ENCODE results near the gene LARP1B.
"Not testable (repeated sequence)": the region's sequence is repeated elsewhere in the genome, so short reads cannot be mapped to it uniquely, and the experiment has no call there.

The LARP1B gene

DNA sequence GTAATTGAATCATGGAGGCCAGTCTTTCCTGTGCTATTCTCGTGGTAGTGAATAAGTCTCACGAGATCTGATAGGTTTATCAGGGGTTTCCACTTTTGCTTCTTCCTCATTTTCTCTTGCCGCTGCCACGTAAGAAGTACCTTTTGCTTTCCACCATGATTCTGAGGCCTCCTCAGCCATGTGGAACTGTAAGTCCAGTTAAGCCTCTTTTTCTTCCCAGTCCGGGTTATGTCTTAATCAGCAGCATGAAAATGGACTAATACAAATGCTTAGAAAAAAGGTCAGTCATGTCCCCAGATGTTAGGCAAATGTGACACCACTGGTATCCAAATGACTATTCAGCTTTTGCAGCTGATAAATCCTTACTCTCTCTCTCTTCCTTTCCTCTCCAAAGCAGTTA is 184.3 kb downstream of the LARP1B start:
- not testable (repeated sequence) for H3K27ac ChIP-seq (ENCODE audit: low read depth, low read length, severe bottlenecking); H3K4me1 ChIP-seq (ENCODE audit: control insufficient read depth, insufficient read depth, low read length, poor library complexity, severe bottlenecking); H3K4me3 ChIP-seq (ENCODE audit: extremely low read depth, insufficient read depth, low read length, poor library complexity, severe bottlenecking); H3K36me3 ChIP-seq (ENCODE audit: control insufficient read depth, insufficient read depth, low read length)
- WGBS, 2 experiments (ENCODE audit: insufficient coverage in 2 of 2) = 84 to 90% methylated on average over 3 of the region's 5 CpGs
- H3K9me3 ChIP-seq (ENCODE audit: control insufficient read depth, low read length) = peaks cover 19% of the 10 kb centered on the region

DNA sequence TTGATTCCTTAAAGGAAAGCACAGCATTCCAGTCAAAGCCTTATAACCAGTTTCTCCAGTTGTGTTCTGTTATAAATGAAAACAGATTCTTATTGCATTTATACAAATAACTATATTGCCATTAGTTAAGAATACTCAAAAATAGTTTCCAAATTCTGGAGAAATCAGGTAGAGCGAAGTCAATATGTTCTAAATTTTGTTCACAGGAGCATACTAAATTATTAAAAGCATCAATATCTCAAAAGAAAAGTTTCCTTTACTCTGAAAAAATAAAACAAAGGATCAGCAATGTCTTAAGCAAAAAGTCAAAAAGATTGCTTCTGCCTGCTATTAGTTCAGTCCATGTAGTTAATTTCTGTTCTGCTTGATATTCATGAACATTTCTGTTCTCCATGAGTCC is 186.8 kb downstream of the LARP1B start:
- H3K36me3 ChIP-seq (ENCODE audit: control insufficient read depth, insufficient read depth, low read length) = no peaks in the 10 kb centered on the region
- no CpG with 5 or more reads among the region's 1 CpG for WGBS, 2 experiments (ENCODE audit: insufficient coverage in 2 of 2)
- no peak overlapping the region for H3K4me3 ChIP-seq (ENCODE audit: extremely low read depth, insufficient read depth, low read length, poor library complexity, severe bottlenecking)

DNA sequence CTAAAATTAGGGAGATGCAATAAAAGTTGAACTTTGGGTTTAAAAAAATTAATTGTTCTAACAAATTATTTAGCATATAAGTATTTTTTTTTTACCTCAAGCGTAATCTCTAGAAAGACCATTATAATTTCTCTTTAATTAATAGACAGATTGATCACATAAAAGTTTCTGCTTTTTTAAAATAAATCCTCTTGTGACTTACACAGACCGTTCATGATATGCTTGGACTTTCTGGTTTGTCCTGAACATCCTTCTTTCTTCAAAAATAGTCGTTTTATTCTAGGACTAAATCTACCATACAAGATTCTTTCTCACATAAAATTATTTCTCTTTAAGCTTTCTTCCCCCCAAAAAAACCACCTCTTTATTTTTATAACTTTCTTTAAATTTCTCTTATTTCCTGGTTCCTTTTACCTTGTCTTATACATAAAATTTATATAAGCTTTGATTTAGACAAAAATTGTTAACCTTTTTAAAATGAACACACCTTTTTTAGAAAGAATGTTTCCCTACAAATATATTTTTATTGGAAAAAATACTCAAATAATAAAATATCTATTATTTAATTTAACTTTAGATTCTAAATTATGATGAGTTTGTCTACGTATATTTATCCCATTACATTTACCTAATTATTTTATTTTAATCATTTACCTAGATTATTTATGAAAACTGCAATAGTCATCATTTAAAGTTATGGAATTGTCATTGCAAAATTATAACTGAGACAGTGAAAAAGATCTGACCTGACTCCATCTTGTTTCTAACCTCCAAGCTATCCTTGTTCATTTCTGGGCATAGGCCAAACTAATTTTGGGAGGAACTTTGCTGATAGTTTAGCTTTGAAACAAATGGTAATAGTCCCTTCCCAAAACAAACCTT is 188.9 kb downstream of the LARP1B start:
- H3K9me3 ChIP-seq (ENCODE audit: control insufficient read depth, low read length) = peaks cover 23% of the 10 kb centered on the region
- no peaks in the 10 kb centered on the region for H3K4me1 ChIP-seq (ENCODE audit: control insufficient read depth, insufficient read depth, low read length, poor library complexity, severe bottlenecking)
- H3K27ac ChIP-seq (ENCODE audit: low read depth, low read length, severe bottlenecking) = no peak overlapping the region
- WGBS, 2 experiments (ENCODE audit: insufficient coverage in 2 of 2) = 36 to 54% methylated on average over 2 of the region's 4 CpGs
- H3K4me3 ChIP-seq (ENCODE audit: extremely low read depth, insufficient read depth, low read length, poor library complexity, severe bottlenecking) = no peak overlapping the region
- H3K36me3 ChIP-seq (ENCODE audit: control insufficient read depth, insufficient read depth, low read length) = no peaks in the 10 kb centered on the region

More for the DNA sequence above, 186.8 kb downstream of the LARP1B start:
- Histone ChIP-seq H3K4me1 (ENCODE audit: control insufficient read depth, insufficient read depth, low read length, poor library complexity, severe bottlenecking) (no peaks in the 10 kb centered on the region), H3K27ac (ENCODE audit: low read depth, low read length, severe bottlenecking) (no peak overlapping the region), H3K9me3 (ENCODE audit: control insufficient read depth, low read length) (peaks cover 19% of the 10 kb centered on the region)

DNA sequence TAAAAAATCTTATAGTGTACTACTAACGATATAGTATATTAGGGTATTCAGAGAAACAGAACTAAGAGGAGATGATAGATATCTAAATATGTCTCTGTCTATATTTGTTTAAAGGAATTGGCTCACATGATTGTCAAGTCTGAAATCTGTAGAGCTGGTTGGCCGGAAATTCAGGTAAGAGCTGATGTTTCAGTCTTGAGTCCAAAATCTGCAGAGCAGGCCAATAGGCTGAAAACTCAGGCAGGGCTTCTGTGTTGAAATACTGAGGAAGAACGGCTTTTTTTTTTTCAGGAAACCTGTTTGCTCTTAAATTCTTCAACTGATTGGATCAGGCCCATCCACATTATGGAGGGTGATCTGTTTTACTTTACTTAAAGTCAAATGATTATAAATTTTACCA is 194.8 kb downstream of the LARP1B start:
- H3K27ac ChIP-seq (ENCODE audit: low read depth, low read length, severe bottlenecking) = no peak overlapping the region
- no peaks in the 10 kb centered on the region for H3K4me1 ChIP-seq (ENCODE audit: control insufficient read depth, insufficient read depth, low read length, poor library complexity, severe bottlenecking)
- H3K9me3 ChIP-seq (ENCODE audit: control insufficient read depth, low read length) = peaks cover 7% of the 10 kb centered on the region
- H3K36me3 ChIP-seq (ENCODE audit: control insufficient read depth, insufficient read depth, low read length) = no peaks in the 10 kb centered on the region
- WGBS, 2 experiments (ENCODE audit: insufficient coverage in 2 of 2) = 88 to 90% methylated on average over 1 to 2 of the region's 3 CpGs
- H3K4me3 ChIP-seq (ENCODE audit: extremely low read depth, insufficient read depth, low read length, poor library complexity, severe bottlenecking) = no peak overlapping the region

DNA sequence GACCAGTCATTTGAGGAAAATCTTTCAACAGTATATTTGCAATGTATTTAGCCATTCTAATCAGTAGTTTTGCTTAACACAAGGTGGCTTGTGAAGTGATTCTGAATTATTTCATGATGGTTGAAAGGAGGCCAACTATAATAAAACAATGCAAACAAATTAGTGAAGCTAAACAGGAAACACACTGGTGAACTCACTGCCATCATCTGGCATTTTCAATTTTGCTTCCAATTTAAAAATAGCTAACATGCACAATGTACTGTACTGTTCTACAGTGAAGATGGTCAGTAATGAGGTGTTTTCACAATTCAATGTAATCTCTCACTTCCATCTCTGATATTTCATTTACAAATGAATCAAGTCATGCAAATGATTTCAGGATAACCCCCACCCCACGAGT is 195.4 kb downstream of the LARP1B start:
- Histone ChIP-seq H3K27ac (ENCODE audit: low read depth, low read length, severe bottlenecking) (no peak overlapping the region), H3K36me3 (ENCODE audit: control insufficient read depth, insufficient read depth, low read length) (no peaks in the 10 kb centered on the region), H3K4me1 (ENCODE audit: control insufficient read depth, insufficient read depth, low read length, poor library complexity, severe bottlenecking) (no peaks in the 10 kb centered on the region), H3K4me3 (ENCODE audit: extremely low read depth, insufficient read depth, low read length, poor library complexity, severe bottlenecking) (no peak overlapping the region), H3K9me3 (ENCODE audit: control insufficient read depth, low read length) (peaks cover 10% of the 10 kb centered on the region)
- WGBS, 2 experiments (ENCODE audit: insufficient coverage in 2 of 2) = no CpG with 5 or more reads among the region's 1 CpG

- H3K4me3 ChIP-seq (ENCODE audit: extremely low read depth, insufficient read depth, low read length, poor library complexity, severe bottlenecking); H3K36me3 ChIP-seq (ENCODE audit: control insufficient read depth, insufficient read depth, low read length); H3K4me1 ChIP-seq (ENCODE audit: control insufficient read depth, insufficient read depth, low read length, poor library complexity, severe bottlenecking); H3K27ac ChIP-seq (ENCODE audit: low read depth, low read length, severe bottlenecking): not testable (repeated sequence)
- H3K9me3 ChIP-seq (ENCODE audit: control insufficient read depth, low read length) = peaks cover 15% of the 10 kb centered on the region
- WGBS, 2 experiments (ENCODE audit: insufficient coverage in 2 of 2) = 85 to 89% methylated on average over 3 to 4 of the region's 4 CpGs
Measured at GRCh38 chr4:128258166-128258565, 197.1 kb downstream of the LARP1B start.

DNA sequence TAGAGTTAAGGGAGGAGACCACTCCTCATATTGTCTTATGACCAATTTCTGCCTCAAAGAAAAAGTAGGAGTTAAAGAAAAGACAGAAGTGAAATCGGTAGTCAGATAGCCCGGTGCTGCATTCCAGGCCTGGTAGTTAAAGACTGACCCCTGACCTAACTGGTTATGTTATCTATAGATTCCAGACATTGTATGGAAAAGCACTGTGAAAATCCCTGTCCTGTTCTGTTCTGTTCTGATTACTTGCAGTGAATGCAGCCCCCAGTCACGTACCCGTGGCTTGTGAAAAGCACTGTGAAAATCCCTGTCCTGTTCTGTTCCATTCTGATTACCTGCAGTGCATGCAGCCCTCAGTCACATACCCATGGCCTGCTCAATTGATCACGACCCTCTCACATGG is 198.8 kb downstream of the LARP1B start:
- 81 to 86% methylated on average over 2 to 3 of the region's 5 CpGs for WGBS, 2 experiments (ENCODE audit: insufficient coverage in 2 of 2)
- not testable (repeated sequence) for H3K4me1 ChIP-seq (ENCODE audit: control insufficient read depth, insufficient read depth, low read length, poor library complexity, severe bottlenecking); H3K36me3 ChIP-seq (ENCODE audit: control insufficient read depth, insufficient read depth, low read length); H3K27ac ChIP-seq (ENCODE audit: low read depth, low read length, severe bottlenecking); H3K4me3 ChIP-seq (ENCODE audit: extremely low read depth, insufficient read depth, low read length, poor library complexity, severe bottlenecking)
- H3K9me3 ChIP-seq (ENCODE audit: control insufficient read depth, low read length) = peaks cover 28% of the 10 kb centered on the region

Measured in mesodermal cell (in vitro differentiated cells).